ENCODE measurements around the gene BSN. TPM values are rescaled to one million over a fixed set of nuclear protein-coding genes. Genes with fewer than 3 reads are reported as not detected.

Gene BSN
- total and polyA plus RNA-seq, 11 donors: 0.12 to 1.6 (median 0.75) TPM

DNA sequence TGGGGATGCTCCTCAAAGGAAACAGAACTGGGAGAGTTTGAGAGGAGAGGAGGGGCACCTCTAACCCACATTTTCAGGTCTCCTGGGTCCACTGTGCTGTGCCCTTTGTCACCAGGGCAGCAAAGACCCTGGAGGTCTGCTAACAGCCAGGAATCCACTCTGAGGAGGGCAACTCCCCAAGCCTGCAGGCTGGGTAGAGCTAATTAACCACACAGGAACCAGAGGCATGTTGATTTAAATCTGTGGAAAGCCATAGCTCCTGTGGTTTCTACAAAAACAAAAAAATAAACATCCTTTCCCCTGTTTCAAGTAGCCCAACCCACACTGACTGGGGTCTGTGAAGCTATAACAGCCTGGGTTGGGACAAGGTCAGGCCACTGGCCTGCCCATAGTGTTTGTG lies 2.2 kb upstream of the BSN start:
- Histone ChIP-seq H3K4me3 (no peak overlapping the region), H3K27me3 (peaks cover 0 to 16% (median 0%) of the 10 kb centered on the region in 9 donors), H3K4me1 (peaks cover 3 to 19% (median 16%) of the 10 kb centered on the region in 12 donors), H3K9me3 (no peaks in the 10 kb centered on the region), H3K27ac (no peak overlapping the region), H3K36me3 (no peaks in the 10 kb centered on the region)
- TF ChIP-seq POLR2A (IDR thresholded peaks at IDR 0.05): no peak
- TF ChIP-seq, protein P1, sequence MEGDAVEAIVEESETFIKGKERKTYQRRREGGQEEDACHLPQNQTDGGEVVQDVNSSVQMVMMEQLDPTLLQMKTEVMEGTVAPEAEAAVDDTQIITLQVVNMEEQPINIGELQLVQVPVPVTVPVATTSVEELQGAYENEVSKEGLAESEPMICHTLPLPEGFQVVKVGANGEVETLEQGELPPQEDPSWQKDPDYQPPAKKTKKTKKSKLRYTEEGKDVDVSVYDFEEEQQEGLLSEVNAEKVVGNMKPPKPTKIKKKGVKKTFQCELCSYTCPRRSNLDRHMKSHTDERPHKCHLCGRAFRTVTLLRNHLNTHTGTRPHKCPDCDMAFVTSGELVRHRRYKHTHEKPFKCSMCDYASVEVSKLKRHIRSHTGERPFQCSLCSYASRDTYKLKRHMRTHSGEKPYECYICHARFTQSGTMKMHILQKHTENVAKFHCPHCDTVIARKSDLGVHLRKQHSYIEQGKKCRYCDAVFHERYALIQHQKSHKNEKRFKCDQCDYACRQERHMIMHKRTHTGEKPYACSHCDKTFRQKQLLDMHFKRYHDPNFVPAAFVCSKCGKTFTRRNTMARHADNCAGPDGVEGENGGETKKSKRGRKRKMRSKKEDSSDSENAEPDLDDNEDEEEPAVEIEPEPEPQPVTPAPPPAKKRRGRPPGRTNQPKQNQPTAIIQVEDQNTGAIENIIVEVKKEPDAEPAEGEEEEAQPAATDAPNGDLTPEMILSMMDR (IDR thresholded peaks at IDR 0.05): no peak
- intact Hi-C loops (cut with DNase I): no loop called here
- DNase-seq (no peak), ATAC-seq (no peak)

DNA sequence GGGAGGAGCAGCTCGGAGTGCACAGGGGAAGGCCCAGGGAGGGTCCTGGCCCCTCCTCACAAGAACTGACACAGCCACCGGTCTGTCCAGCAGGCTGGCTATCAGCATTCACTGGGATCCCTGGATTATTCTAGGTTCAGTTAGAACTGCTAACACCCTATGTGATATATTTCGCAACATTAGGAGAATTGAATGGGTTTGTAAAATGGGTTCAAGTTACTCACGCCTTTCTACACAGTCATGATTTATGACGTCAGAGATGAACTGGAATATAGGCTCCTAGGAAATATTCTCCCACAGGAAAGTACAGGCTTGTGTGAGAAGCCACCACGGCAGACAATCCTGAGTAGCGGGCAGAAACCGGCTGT lies 969 bp upstream of the BSN start:
- Histone ChIP-seq H3K4me3 (peak overlapping the region; percentile 54 to 97 (median 75)), H3K9me3 (no peaks in the 10 kb centered on the region), H3K27me3 (peaks cover 0 to 16% (median 0%) of the 10 kb centered on the region in 9 donors), H3K27ac (peak overlapping the region in 10 of 12 donors; percentile 72 to 87 (median 82)), H3K4me1 (peaks cover 3 to 19% (median 16%) of the 10 kb centered on the region in 12 donors), H3K36me3 (no peaks in the 10 kb centered on the region)
- DNase-seq (no peak), ATAC-seq (no peak)
- TF ChIP-seq, protein P1 (IDR thresholded peaks at IDR 0.05): no peak
- no peak for TF ChIP-seq POLR2A (IDR thresholded peaks at IDR 0.05)
- intact Hi-C loops (cut with DNase I): no loop called here
- 52 to 62% (median 56%) methylated on average over 7 to 8 of the region's 8 CpGs for WGBS, 4 donors

DNA sequence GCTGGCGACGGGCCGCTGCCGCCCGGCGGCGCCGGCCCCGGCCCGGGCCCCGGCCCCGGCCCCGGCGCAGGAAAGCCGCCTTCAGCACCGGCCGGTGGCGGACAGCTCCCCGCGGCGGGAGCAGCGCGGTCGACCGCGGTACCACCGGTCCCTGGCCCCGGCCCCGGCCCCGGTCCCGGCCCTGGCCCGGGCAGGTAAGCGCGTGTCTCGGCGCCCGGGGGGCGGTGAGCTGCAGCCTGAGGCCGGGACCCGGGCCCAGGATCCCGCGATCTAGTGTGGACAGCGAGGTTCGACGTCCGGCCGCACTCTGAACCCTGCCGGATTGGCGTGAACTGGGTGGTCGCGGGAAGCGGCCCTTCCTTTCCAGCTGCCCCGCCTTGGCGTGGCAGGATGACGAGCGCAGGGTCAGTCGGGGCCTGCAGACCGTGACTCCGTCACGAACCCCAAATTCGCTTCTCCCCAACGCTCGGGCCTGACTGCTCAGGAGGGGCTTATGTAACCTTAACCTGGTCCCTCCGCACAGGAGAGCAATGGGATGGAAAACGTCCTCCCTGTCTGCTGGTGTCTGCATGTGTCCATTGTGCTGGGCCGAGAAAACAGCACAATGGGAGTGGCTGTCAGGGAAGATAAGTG lies 472 bp downstream of the BSN start:
- DNase-seq (peak; percentile 53 to 80 (median 60)), ATAC-seq (peak; percentile 11 to 73 (median 60))
- peak overlapping the region; percentile 16 to 97 (median 55) for H3K4me3 ChIP-seq
- H3K9me3 ChIP-seq: no peaks in the 10 kb centered on the region
- H3K27me3 ChIP-seq: peaks cover 0 to 16% (median 0%) of the 10 kb centered on the region in 9 donors
- TF ChIP-seq, protein P1 (IDR thresholded peaks at IDR 0.05): no peak
- no peak for TF ChIP-seq POLR2A (IDR thresholded peaks at IDR 0.05)
- intact Hi-C loops (cut with DNase I): no loop called here
- H3K4me1 ChIP-seq: peaks cover 3 to 19% (median 16%) of the 10 kb centered on the region in 12 donors
- H3K36me3 ChIP-seq: no peaks in the 10 kb centered on the region
- H3K27ac ChIP-seq: no peak overlapping the region
- WGBS, 4 donors: 1 to 2% (median 1%) methylated on average over 22 to 66 of the region's 66 CpGs

- peaks cover 0 to 16% (median 0%) of the 10 kb centered on the region in 9 donors for H3K27me3 ChIP-seq
- no peaks in the 10 kb centered on the region for H3K36me3 ChIP-seq
- no peaks in the 10 kb centered on the region for H3K9me3 ChIP-seq
- DNase-seq: peak in 1 of 5 donors; percentile 9
- intact Hi-C loops (cut with DNase I): no loop called here
- TF ChIP-seq, protein P1 (IDR thresholded peaks at IDR 0.05): no peak
- no peak for TF ChIP-seq POLR2A (IDR thresholded peaks at IDR 0.05)
- peaks cover 3 to 19% (median 16%) of the 10 kb centered on the region in 12 donors for H3K4me1 ChIP-seq
- WGBS, 4 donors: 83 to 93% (median 90%) methylated on average over 3 of the region's 3 CpGs
- H3K27ac ChIP-seq: no peak overlapping the region
- no peak for ATAC-seq
- H3K4me3 ChIP-seq: no peak overlapping the region
Observed at GRCh38 chr3:49556500-49557275, 2.4 kb downstream of the BSN start.

Data from heart left ventricle (tissue), 16 donors.